Hepatocyte (in vitro differentiated cells): ENCODE results near the gene ZDHHC24.

ENCODE experiments used
- CTCF ChIP-seq: fragments of 200-600 bp; sonication (generic); IDR thresholded peaks from 2 replicates; pipeline ENCODE4 v1.5.1; 2016; ENCODE audit warnings: antibody characterized with exemption, mild to moderate bottlenecking; ENCODE audit not compliant: poor library complexity
- EZH2 ChIP-seq: fragments of 200-600 bp; sonication (generic); IDR thresholded peaks from 2 replicates; pipeline ENCODE4 v1.6.1; 2016; ENCODE audit warnings: antibody characterized with exemption, mild to moderate bottlenecking, borderline replicate concordance
- EZH2phosphoT487 ChIP-seq: fragments of 200-600 bp; sonication (generic); IDR thresholded peaks from one replicate; pipeline ENCODE4 v1.6.1; 2018; ENCODE audit warnings: antibody characterized with exemption, mild to moderate bottlenecking, low read depth, moderate library complexity; ENCODE audit not compliant: unreplicated experiment, severe bottlenecking

GRCh38 chr11:66498506-66498905 is 47.3 kb downstream of the ZDHHC24 start:
- TF ChIP-seq CTCF: no peak
- no peak for TF ChIP-seq EZH2phosphoT487
- no peak for TF ChIP-seq EZH2
